H1 (cell line): ENCODE results near the gene SLC4A7. TPM values are rescaled to one million over a fixed set of nuclear protein-coding genes. Genes with fewer than 3 reads are reported as not detected.

Experiments
- CHD7 ChIP-seq: fragments of 300-600 bp; sonication (generic); IDR thresholded peaks from 2 replicates; pipeline ENCODE4 v1.7.1; 2012; ENCODE audit warnings: low read length, moderate library complexity, mild to moderate bottlenecking, inconsistent platforms; ENCODE audit not compliant: insufficient replicate concordance
- KDM1A ChIP-seq: fragments of 200-600, 300-600 bp; sonication (generic); IDR thresholded peaks from 2 replicates; pipeline ENCODE4 v1.7.1; 2016; ENCODE audit warnings: mild to moderate bottlenecking, low read length, borderline replicate concordance
- MAX ChIP-seq: IDR thresholded peaks from 2 replicates; pipeline ENCODE4 v1.6.1; 2012; ENCODE audit warnings: inconsistent platforms
- polyA plus RNA-seq, 7 experiments: library from polyadenylated mRNA; depleted of rRNA in 3 of 7; stranded (reverse) in 5 of 7; unstranded in 2 of 7; fragments of >200 nt in 5 of 7; fragments of 200-250 nt in 2 of 7; gene quantifications; 1 replicate in 5 of 7; 2 replicates in 1 of 7; 4 replicates in 1 of 7; pipeline versions ENCODE4 v1.2.1 to v1.2.3, GENCODE V29; 2011 to 2013; ENCODE audit warnings: missing spikeins in 2 of 7, mixed read lengths in 2 of 7
- total RNA-seq: library from RNA; stranded (reverse); fragmentation: NEBNext Ultra II Directional; extraction: Animal tissue kit (Norgen Biotek cat#: 25700); gene quantifications from 2 replicates; pipeline ENCODE4 v1.2.1, GENCODE V29; 2021

Gene SLC4A7
- total and polyA plus RNA-seq, 2 of the 8 experiments (the other 6 are each of a cell fraction or from before 2014, with no cell fraction given), result 14.9 to 70.5 TPM

GRCh38 chr3:27335571-27335970 lies 148.6 kb downstream of the SLC4A7 start (continued):
- TF ChIP-seq CHD7 (no peak), KDM1A (no peak), MAX (no peak)
